HG03280 (cell line): ENCODE data around the gene SPOCK1.
"Not testable (repeated sequence)": the region's sequence is repeated elsewhere in the genome, so short reads cannot be mapped to it uniquely, and the experiment has no call there.

Experiments
- ATAC-seq: cut with Tn5 transposase; IDR thresholded peaks from one replicate; pipeline ENCODE4 v1.9.1; 2021; ENCODE audit warnings: mild to moderate bottlenecking, moderate library complexity; ENCODE audit not compliant: unreplicated experiment

Gene SPOCK1

DNA sequence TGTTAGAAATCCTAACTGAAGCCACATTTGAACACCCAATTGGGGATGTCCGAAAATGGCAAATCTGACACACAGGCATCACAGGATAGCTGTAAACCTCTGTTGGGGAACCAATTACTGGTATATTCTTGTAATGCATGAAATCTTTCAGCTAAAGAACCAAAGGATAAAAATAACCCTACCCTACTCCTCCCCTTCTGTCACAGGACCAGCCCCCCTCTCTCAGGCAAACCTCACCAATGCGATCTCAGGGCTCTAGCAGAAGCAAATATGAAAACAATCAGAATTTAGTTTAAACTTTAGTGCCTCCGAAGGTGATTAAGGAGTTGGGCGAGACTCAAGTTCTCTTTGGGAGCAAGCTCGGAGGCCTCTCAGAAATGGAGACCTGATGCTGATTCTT is 499.3 kb downstream of the SPOCK1 start:
- ATAC-seq = no peak

DNA sequence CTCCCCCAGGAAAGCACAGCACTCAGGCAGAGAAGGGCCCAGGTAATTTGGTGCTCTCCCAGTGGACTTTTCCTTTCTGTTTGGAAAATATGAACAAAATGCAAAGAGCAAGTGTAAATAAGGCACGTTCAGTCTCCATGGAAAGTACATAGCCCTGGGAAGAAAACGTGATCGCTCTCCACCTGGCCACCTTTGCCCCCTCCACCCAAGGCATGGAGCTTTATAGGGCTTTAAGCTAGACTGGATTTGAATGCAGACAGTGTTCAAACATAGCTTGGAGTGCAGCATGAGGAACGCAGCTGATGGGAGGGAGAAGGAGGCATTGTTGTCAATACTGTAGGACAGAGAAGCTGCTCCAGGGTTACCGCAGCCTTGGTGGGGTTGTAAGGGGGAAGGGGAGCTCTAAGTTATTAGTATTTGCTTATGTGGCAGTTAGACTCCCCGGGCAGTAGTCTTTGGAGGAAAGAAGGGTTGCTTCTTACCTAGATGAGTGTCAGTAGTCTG is 500.2 kb downstream of the SPOCK1 start:
- ATAC-seq = no peak

DNA sequence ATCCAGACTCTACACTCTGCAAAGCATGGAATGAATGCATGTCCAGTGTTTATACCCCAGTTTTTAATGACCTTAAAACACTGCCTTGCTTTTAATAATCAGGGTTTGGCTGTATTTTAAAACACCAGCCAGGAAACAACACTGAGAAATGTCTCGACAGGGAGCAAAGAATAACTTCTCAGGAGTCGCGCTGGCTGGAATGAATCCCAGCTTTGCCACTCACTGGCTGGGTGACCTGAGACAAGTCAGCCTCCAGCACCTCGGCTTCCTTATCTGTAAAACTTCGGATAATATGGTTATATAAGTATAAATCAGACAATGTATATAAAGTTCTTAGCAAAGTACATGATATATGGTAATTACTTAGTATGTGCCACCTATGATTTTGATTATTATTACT is 505.0 kb downstream of the SPOCK1 start:
- ATAC-seq = no peak

DNA sequence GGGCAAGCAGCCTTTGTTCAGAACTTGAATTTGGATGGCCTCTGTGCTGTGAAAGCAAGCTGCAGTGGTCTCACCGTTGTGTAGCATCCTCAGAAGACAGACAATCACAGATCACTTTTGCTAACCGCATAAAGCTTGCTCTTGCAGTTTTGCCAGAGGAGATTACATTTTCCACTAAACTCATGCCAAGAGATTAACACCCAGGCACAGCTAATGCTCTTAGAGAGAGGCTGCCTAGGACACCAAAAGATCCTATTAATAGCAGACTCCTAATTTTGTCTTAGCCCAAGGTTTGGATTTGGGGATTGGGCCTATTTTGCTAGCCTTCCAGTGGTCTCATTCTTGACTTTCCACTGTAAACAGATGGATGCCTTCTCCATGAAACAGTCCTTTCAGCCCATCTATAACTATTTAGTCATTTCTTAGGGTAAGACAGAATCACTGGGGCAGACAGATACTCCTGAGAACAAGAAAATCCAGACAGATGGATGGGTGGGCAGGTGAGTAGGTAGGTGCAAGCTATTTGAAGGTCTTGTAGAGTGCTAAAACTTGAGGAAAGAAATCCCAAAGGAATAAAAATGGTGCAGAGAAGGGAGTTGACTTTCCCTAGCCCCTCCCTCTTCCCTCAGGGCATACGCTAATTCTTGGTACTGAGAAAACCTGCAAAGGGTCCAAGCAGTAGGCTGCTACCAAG is 506.2 kb downstream of the SPOCK1 start:
- ATAC-seq = no peak

DNA sequence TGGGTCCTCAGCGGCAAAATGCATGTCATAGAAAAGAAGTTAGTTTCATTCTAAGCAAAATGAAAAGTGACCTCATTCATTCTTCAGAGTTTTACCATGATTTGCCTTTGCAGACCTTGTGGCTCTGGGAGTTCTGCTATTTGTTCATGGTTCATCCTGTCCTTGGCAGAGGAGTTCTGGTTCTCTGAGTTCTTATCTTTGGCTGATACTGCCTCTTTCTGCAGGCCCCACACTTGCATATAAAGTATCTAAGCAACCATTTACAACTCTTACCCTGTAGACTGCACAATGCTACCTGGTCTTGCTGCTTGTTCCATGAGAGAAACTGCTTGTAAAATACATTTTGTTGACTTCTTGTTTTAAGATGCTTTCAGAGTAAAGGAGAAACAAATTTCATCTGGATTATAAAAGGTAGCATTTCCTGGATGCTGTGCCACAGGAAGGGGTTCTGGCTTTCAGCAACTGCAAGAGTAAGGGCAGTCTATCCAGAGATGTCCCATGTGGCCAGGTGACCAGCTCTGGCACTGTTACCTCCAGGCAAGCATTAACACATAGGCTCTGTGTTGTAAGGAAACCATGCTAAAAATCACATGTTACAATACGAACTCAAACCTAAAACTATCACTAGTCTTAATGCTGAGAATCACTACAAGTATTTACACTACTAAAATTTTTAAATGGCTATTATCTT is 513.2 kb downstream of the SPOCK1 start:
- ATAC-seq = no peak

DNA sequence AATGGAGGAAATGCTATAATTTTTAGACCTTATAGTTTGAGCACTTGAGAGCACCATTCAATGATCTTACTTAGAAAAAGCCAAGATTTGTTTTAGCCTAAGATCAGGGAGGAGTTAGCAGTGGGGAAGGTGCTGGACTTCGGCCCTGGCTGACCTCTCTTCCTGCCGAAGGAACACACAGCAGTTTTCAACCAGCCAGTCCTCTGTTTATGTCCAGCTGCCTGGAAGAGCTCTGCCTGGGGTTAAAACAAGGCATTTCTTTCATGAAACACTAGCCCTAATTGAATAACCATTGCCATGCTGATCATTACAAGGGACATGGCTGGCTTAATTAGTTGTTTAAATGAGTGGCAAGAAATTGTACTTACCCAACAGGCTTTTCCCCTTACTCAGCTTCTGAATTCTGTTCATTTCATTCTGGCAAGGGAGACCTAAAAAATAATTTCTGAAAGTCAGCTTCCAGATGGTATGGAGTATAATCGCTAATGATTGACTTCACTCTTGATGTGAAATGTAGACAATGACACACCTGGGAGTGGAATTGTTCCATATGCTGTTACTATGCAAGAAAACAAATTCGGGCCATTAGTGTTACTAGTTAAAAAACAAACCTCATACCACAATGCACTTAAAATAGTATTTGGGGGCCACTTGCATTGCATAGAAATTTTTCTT is 514.2 kb downstream of the SPOCK1 start:
- no peak for ATAC-seq

DNA sequence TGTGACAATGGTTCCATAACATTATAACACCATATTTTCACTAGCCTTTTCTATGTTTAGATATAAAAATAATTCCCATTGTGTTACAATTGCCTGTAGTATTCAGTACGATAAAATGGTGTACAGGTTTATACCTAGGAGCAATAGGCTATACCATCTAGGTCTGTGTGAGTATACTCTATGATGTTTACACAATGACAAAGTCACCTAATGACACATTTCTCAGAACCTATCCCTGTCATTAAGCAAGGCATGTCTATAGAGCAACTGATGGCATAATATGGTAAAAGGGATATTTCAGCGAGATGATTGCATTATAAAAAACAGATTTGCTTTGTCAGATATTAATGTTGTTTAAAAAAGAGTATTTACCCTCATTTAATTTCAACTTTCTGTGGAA is 517.2 kb downstream of the SPOCK1 start:
- ATAC-seq = no peak

DNA sequence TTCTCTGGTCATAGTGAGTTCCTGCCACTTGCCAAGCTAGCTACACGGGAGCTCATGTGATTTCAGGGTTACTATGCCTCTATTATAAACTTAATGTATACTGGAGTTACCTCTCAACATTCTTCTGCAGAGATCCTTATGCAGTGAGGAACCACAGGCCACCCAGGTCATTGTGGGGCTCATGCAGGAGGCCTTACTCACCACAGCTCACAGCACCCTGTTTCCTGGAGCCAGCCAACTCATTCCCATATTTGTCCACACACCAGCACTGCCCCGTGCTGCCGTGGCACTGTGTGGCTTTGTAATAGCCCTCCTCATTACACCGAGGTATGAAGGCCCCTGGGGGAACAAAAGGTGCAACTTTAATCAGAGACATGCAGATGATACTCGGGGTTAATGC is 520.0 kb downstream of the SPOCK1 start:
- no peak for ATAC-seq

DNA sequence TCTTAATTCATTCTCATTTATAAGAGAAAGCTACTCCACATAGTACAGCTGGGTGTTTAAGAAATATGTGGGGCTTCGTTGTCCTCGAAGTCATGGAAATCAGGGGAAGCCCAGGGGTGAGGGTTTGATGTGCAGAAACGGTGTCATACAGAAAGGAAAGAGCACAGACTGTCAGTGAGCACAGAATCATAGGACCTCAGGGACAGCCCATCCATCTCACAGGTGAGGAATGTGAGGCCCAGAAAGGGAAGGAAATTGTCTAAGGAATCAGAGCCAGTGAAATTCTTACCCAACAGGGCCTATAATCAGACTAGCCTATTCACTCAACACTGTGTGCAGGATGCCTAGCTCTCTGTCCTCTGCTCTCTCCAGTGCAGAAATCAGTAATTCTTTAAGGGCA is 535.6 kb downstream of the SPOCK1 start:
- no peak for ATAC-seq

DNA sequence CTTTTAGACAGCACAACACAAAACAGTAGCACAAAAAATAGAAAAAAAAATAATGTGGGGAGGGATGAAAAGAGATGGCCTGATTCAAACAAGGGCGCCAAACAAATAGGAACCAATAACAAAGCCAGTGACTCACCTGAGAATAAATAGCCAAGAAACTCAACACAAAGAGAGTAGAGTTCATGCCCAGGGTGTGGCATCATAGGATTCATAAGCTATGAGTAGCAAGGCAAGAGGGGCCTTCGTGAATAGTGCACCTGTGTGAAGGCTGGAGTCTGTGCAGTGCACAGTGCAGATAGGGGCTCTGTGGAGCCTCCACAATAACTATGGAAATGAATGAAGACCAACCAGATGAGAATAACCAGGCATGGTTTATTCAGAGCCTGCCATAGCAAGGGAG is 541.7 kb downstream of the SPOCK1 start:
- ATAC-seq = no peak

DNA sequence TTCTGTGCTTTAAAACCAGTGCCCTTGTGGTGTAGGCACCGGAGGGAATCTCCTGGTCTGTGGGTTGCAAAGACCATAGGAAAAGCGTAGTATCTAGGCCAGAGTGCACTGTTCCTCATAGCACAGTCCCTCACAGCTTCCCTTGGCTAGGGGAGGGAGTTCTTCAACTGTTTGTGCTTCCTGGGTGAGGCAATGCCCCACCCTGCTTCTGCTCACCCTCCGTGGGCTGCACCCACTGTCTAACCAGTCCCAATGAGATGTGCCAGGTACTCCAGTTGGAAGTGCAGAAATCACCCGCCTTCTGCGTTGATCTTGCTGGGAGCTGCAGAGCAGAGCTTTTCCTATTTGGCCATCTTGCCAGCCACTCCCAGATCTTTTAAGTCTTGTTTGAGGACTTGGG is 545.0 kb downstream of the SPOCK1 start:
- not testable (repeated sequence) for ATAC-seq

DNA sequence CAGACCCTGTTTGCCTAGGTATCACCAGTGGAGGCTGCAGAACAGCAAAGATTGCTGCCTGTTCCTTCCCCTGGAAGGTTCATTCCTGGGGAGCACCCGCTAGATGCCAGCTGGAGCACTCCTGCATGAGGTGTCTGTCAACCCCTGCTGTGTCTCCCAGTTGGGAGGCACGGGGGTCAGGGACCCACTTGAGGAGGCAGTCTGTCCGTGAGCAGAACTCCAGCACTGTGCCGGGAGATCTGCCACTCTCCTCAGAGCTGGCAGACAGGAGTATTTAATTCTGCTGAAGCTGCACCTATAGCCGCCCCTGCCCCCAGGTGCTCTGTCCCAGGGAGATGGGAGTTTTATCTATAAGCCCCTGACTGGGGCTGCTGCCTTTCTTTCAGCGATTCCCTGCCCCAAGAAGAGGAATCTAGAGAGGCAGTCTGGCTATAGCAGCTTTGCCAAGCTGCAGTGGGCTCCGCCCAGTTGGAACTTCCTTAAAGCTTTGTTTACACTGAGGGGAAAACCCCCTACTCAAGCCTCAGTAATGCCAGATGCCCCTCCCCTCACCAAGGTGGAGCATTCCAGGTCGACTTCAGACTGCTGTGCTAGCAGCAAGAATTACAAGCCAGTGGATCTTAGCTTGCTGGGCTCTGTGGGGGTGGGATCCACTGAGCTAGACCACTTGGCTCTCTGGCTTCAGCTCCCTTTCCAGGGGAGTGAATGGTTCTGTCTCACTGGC is 545.6 kb downstream of the SPOCK1 start:
- ATAC-seq = not testable (repeated sequence)

DNA sequence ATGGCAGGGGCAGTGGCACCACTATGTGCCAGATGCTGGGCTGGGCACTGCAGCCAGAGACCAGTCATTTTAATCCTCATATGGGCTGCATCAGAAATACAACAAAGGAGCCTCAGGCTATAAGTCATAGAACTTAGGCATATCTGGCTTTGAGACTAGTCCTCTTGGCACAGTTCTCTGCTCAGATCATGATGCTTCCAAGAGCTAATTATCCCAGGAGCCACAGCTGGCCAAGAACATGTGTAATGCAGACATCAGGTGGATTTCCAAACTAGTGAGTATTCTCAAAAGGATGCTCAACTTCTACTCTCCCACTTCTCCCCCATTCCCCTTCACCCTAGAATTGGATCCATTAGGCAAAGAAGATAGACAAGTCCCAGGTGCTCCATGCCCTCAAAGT is 571.6 kb downstream of the SPOCK1 start:
- ATAC-seq = no peak

DNA sequence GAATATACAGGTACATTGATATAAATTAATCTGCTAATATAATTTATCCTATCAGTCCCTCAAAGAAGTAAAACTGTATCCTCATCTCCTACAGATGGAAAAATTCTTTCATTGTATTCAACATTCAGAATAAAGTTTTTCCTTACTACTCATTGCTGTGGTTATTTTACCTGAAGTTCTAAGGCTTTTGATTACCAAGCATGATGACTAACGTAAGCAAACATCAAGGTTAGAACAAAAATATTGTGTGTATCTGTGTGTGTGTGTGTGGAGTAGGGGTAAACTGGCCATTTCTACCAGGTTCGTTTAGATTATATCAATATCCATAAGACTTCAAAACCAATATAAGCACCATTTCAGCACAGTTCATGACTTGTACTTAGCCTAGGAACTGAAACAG is 573.1 kb downstream of the SPOCK1 start:
- no peak for ATAC-seq
